ENCODE data around the gene POGLUT2.

POGLUT2 gene

GRCh38 chr13:102838982-102839381, 40.2 kb upstream of the POGLUT2 start:
- DNase-seq (ENCODE audit: extremely low read depth, low read depth): no peak
- no peak for TF ChIP-seq CTCF (IDR thresholded peaks at IDR 0.05; ENCODE audit: low read depth, low read length)

- DNase-seq (ENCODE audit: extremely low read depth, low read depth): no peak
- no peak for TF ChIP-seq CTCF (IDR thresholded peaks at IDR 0.05; ENCODE audit: low read depth, low read length)
Measured at GRCh38 chr13:102838273-102838672, 39.5 kb upstream of the POGLUT2 start.

GRCh38 chr13:102836471-102836870, 37.7 kb upstream of the POGLUT2 start:
- no peak for DNase-seq (ENCODE audit: extremely low read depth, low read depth)
- no peak for TF ChIP-seq CTCF (IDR thresholded peaks at IDR 0.05; ENCODE audit: low read depth, low read length)

- DNase-seq (ENCODE audit: extremely low read depth, low read depth): no peak
Measured at GRCh38 chr13:102830646-102831045, 31.9 kb upstream of the POGLUT2 start.

GRCh38 chr13:102825921-102826706, 27.3 kb upstream of the POGLUT2 start:
- TF ChIP-seq CTCF (IDR thresholded peaks at IDR 0.05; ENCODE audit: low read depth, low read length): peak; percentile 14
- DNase-seq (ENCODE audit: extremely low read depth, low read depth): peak; percentile 69

More at GRCh38 chr13:102830646-102831045, 31.9 kb upstream of the POGLUT2 start:
- TF ChIP-seq CTCF (IDR thresholded peaks at IDR 0.05; ENCODE audit: low read depth, low read length): no peak

- DNase-seq (ENCODE audit: extremely low read depth, low read depth): no peak
- no peak for TF ChIP-seq CTCF (IDR thresholded peaks at IDR 0.05; ENCODE audit: low read depth, low read length)
Measured at GRCh38 chr13:102825400-102825799, 26.6 kb upstream of the POGLUT2 start.

- no peak for TF ChIP-seq CTCF (IDR thresholded peaks at IDR 0.05; ENCODE audit: low read depth, low read length)
- DNase-seq (ENCODE audit: extremely low read depth, low read depth): no peak
Measured at GRCh38 chr13:102817907-102818306, 19.1 kb upstream of the POGLUT2 start.

All from AG09319 (cell line).